ENCODE data around the gene FGR.

The FGR gene

DNA sequence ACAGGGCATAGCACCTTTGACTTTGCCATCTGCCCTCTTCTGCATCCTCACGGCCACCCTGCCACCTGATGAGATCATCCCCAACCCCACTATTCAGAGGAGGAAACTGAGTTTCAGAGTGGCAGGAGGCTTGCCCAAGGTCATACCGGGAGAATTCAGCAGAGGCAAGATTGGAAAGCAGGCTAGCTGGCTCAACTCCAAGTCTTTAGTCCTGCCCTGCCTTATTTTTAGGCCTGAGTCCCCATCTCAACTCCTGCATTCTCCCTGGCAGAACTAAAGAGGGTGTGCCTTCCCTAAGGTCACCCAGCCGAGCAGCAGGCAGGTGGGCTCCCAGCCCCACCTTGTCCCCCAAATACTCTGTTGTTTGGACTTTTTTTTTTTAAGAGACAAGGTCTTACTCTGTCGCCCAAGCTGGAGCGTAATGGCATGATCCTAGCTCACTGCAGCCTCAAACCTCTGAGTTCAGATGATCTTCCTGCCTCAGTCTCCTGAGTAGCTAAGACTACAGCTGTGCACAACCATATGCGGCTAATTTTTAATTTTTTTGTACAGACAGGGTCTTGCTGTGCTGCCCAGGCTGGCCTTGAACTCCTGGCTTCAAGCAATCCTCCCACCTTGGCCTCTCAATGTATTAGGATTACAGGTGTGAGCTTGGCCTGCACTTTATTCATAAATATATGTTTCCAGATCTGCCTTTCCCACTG is 13.8 kb upstream of the FGR start:
- Histone ChIP-seq H3K9me3 (no peaks in the 10 kb centered on the region), H3K36me3 (no peaks in the 10 kb centered on the region), H3K4me1 (no peaks in the 10 kb centered on the region), H3K4me3 (ENCODE audit: low read depth, low read length) (no peak overlapping the region), H3K27me3 (no peaks in the 10 kb centered on the region)
- TF ChIP-seq, protein P1, sequence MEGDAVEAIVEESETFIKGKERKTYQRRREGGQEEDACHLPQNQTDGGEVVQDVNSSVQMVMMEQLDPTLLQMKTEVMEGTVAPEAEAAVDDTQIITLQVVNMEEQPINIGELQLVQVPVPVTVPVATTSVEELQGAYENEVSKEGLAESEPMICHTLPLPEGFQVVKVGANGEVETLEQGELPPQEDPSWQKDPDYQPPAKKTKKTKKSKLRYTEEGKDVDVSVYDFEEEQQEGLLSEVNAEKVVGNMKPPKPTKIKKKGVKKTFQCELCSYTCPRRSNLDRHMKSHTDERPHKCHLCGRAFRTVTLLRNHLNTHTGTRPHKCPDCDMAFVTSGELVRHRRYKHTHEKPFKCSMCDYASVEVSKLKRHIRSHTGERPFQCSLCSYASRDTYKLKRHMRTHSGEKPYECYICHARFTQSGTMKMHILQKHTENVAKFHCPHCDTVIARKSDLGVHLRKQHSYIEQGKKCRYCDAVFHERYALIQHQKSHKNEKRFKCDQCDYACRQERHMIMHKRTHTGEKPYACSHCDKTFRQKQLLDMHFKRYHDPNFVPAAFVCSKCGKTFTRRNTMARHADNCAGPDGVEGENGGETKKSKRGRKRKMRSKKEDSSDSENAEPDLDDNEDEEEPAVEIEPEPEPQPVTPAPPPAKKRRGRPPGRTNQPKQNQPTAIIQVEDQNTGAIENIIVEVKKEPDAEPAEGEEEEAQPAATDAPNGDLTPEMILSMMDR (IDR thresholded peaks at IDR 0.05; ENCODE audit: low read depth, low read length) = no peak
- DNase-seq = no peak

DNA sequence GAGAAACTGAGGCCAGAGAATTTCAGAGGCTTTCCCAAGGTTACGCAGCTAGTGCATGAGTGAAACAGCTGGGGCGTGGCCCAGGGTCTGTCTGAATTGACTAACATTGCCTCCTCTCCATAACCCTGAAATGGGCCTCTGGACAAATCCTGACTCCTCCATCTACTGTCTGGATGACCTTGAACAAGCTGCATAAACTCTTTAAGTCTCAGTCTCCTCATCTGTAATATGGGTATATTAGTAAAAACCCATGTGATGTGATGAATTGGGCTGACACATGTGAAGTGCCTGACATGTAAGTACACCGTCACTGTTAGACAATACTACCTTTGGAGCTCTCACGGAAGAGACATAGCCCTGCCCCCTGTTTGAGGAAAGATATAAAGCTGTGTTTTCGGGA is 12.3 kb upstream of the FGR start:
- H3K4me3 ChIP-seq (ENCODE audit: low read depth, low read length) = no peak overlapping the region
- no peak for DNase-seq
- H3K4me1 ChIP-seq = no peaks in the 10 kb centered on the region
- TF ChIP-seq, protein P1 (IDR thresholded peaks at IDR 0.05; ENCODE audit: low read depth, low read length) = no peak
- no peaks in the 10 kb centered on the region for H3K36me3 ChIP-seq
- H3K27me3 ChIP-seq = no peaks in the 10 kb centered on the region
- no peaks in the 10 kb centered on the region for H3K9me3 ChIP-seq

DNA sequence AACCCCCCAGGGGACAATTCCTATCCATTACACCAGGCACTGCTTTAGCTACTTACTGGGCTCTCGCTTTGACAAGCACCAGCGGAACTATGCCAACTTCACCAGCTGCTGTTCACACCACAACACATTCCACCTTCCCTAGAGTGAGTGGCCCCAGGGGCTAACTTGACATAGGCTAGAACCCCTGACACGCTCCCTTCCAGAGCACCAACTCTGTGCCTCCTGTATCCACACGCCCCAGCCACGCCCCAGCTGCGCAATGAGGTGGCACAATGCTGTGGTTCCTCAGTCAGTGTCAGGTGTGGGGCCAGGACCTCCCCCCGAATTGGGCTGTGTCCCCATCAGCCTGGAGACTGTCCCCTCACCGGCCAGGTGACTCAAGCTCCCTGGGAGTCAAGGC is 11.7 kb upstream of the FGR start:
- TF ChIP-seq, protein P1 (IDR thresholded peaks at IDR 0.05; ENCODE audit: low read depth, low read length) = no peak
- Histone ChIP-seq H3K4me3 (ENCODE audit: low read depth, low read length) (no peak overlapping the region), H3K27me3 (no peaks in the 10 kb centered on the region), H3K36me3 (no peaks in the 10 kb centered on the region), H3K4me1 (no peaks in the 10 kb centered on the region), H3K9me3 (no peaks in the 10 kb centered on the region)
- DNase-seq = no peak

DNA sequence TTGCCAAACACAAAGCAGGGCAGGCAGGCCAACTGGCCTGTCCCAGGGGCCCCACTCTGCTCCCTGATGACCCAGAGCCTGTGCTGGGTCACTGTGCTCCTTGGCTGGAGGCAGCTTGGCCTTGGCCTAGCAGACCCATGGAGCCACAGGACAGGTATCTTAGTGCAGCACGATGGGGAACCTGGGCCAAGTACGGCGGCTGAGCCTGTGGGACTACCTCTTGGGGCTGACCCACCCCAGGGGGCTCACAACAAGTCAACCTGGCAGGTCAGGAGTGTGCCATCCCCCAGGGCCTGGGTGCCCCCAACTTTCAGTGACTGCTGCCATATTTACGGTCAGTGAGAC is 10.1 kb upstream of the FGR start:
- H3K27me3 ChIP-seq = no peaks in the 10 kb centered on the region
- no peak overlapping the region for H3K4me3 ChIP-seq (ENCODE audit: low read depth, low read length)
- TF ChIP-seq, protein P1 (IDR thresholded peaks at IDR 0.05; ENCODE audit: low read depth, low read length) = no peak
- no peaks in the 10 kb centered on the region for H3K36me3 ChIP-seq
- no peak for DNase-seq
- no peaks in the 10 kb centered on the region for H3K9me3 ChIP-seq
- H3K4me1 ChIP-seq = no peaks in the 10 kb centered on the region

DNA sequence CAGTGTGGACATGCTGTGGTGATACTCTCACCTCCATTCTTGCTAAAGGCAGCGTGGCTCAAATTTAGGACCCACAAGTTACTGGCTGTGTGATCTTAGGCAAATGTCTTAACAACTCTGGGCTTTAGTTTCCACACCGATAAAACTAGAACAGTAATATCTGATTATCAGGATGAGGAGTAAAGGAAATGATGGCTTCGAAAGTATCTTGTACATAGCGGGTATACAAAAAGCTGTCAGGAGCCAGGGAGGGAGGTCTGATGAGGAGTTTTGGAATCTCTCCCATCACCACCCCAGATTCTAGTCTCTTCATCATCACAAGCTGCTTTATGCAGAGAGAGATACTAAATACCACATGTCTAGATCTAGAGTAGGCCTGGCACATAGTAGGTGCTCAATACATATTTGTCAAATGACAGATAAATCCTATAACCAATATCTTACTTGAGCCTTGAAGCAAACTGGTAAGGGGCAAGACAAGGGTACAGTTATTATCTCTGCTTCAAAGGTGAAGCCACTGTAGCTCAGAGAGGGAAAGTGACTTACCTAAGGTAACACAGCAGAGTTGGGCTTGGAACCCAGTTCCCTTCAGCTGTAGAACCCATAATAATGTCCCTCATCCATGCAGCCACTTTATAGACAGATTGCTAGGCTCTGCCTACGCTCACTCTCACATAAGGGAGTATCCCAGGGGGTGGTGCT is 9.5 kb upstream of the FGR start:
- no peaks in the 10 kb centered on the region for H3K36me3 ChIP-seq
- TF ChIP-seq, protein P1 (IDR thresholded peaks at IDR 0.05; ENCODE audit: low read depth, low read length) = no peak
- no peaks in the 10 kb centered on the region for H3K27me3 ChIP-seq
- no peak for DNase-seq
- H3K9me3 ChIP-seq = no peaks in the 10 kb centered on the region
- H3K4me3 ChIP-seq (ENCODE audit: low read depth, low read length) = no peak overlapping the region
- no peaks in the 10 kb centered on the region for H3K4me1 ChIP-seq
